GM13977 (cell line): ENCODE results near the gene SNX6.

Experiments used
- DNase-seq: peaks from one replicate; pipeline ENCODE4 v3.0.0; 2012; ENCODE audit warnings: low spot score
- CTCF ChIP-seq: IDR thresholded peaks from 2 replicates; pipeline ENCODE4 v1.5.1; 2012; ENCODE audit warnings: mild to moderate bottlenecking, control low read depth; ENCODE audit not compliant: insufficient read depth; ENCODE audit errors: extremely low read depth, missing control alignments
- in situ Hi-C: fragments of 300-500 bp; cut with MboI; formaldehyde crosslinking; loops from one replicate; pipeline ENCODE4 v1.12.0; 2022; ENCODE audit warnings: low sequenced_read_pairs, low pct_unique_long_range_greater_than_20kb, mixed read lengths, inconsistent platforms; ENCODE audit not compliant: unreplicated experiment

Gene SNX6

GRCh38 chr14:34633742-34634141 lies 3.8 kb upstream of the SNX6 start:
- in situ Hi-C loops, result no loop called here
- TF ChIP-seq CTCF, result no peak
- no peak for DNase-seq

GRCh38 chr14:34632411-34632978 lies 2.5 kb upstream of the SNX6 start:
- in situ Hi-C loops, result no loop called here
- TF ChIP-seq CTCF, result no peak
- DNase-seq, result no peak

- in situ Hi-C loops, result no loop called here
- no peak for TF ChIP-seq CTCF
- no peak for DNase-seq
Measured at GRCh38 chr14:34629344-34629656, 648 bp downstream of the SNX6 start.

- DNase-seq, result no peak
- TF ChIP-seq CTCF, result no peak
- in situ Hi-C loops, result no loop called here
Measured at GRCh38 chr14:34628681-34629135, 1.2 kb downstream of the SNX6 start.

- TF ChIP-seq CTCF, result no peak
- DNase-seq, result no peak
- in situ Hi-C loops, result no loop called here
Measured at GRCh38 chr14:34623506-34623905, 6.4 kb downstream of the SNX6 start.

GRCh38 chr14:34620839-34621238 lies 9.1 kb downstream of the SNX6 start:
- no peak for DNase-seq
- TF ChIP-seq CTCF, result no peak
- in situ Hi-C loops, result no loop called here

- no peak for TF ChIP-seq CTCF
- no peak for DNase-seq
- in situ Hi-C loops, result no loop called here
Measured at GRCh38 chr14:34620115-34620514, 9.8 kb downstream of the SNX6 start.
